Caco-2 (cell line): ENCODE data around the gene KIRREL3. TPM values are rescaled to one million over a fixed set of nuclear protein-coding genes. Genes with fewer than 3 reads are reported as not detected.

Experiments
- BruUV-seq: library from RNA; stranded (reverse); fragments of 400-500 nt; replicated peaks from 2 replicates; lab custom pipeline; 2021; lab: Mats Ljungman, UMichigan
- CTCF ChIA-PET: fragments of 300-600 bp; sonication (Branson Sonifier 250); formaldehyde crosslinking; loops from one replicate; lab custom pipeline; 2022; ENCODE audit warnings: antibody characterized with exemption; lab: Charles Lee
- POLR2A ChIA-PET: fragments of 300-600 bp; sonication (Branson Sonifier 250); formaldehyde crosslinking; loops from one replicate; lab custom pipeline; 2022; ENCODE audit warnings: antibody characterized with exemption; lab: Charles Lee
- DNase-seq, 2 experiments: peaks; one replicate each; pipeline versions ENCODE4 v3.0.0 to v3.0.0-alpha.2; 2020 to 2022
- H3K27me3 ChIP-seq: replicated peaks from 2 replicates; pipeline ENCODE4 v1.6.0; 2011; ENCODE audit warnings: low read length; ENCODE audit not compliant: control insufficient read depth, insufficient read depth
- H3K36me3 ChIP-seq: 2 replicates; pipeline ENCODE4 v1.5.1; 2011; ENCODE audit warnings: low read length; ENCODE audit not compliant: control insufficient read depth, insufficient read depth
- H3K4me1 ChIP-seq: fragments of 250-450 bp; sonication (Bioruptor Pico); 2 replicates; pipeline ENCODE4 v1.5.1; 2020; ENCODE audit warnings: mild to moderate bottlenecking
- H3K4me3 ChIP-seq: 2 replicates; pipeline ENCODE4 v1.5.1; 2011; ENCODE audit warnings: low read depth, mild to moderate bottlenecking, control low read depth, low read length
- H3K9me3 ChIP-seq: fragments of 250-450 bp; sonication (Bioruptor Pico); 2 replicates; pipeline ENCODE4 v1.5.1; 2020; ENCODE audit warnings: mild to moderate bottlenecking, moderate library complexity
- H3K27ac Mint-ChIP-seq: one replicate; pipeline ENCODE4 v1.8.0; 2022; ENCODE audit warnings: mixed read lengths; ENCODE audit not compliant: unreplicated experiment
- H3K27me3 Mint-ChIP-seq: one replicate; pipeline ENCODE4 v1.8.0; 2022; ENCODE audit warnings: mixed read lengths; ENCODE audit not compliant: insufficient read depth, unreplicated experiment
- H3K36me3 Mint-ChIP-seq: one replicate; pipeline ENCODE4 v1.8.0; 2022; ENCODE audit warnings: mild to moderate bottlenecking, mixed read lengths; ENCODE audit not compliant: insufficient read depth, unreplicated experiment
- H3K4me1 Mint-ChIP-seq: one replicate; pipeline ENCODE4 v1.8.0; 2022; ENCODE audit warnings: low read depth, mixed read lengths; ENCODE audit not compliant: unreplicated experiment
- H3K4me3 Mint-ChIP-seq: one replicate; pipeline ENCODE4 v1.8.0; 2022; ENCODE audit warnings: mild to moderate bottlenecking, moderate library complexity, mixed read lengths; ENCODE audit not compliant: unreplicated experiment
- H3K9me3 Mint-ChIP-seq: one replicate; pipeline ENCODE4 v1.8.0; 2022; ENCODE audit warnings: mixed read lengths; ENCODE audit not compliant: unreplicated experiment
- CTCF ChIP-seq, 2 experiments: fragments of 200-600 bp in 1 of 2; IDR thresholded peaks; 1 replicate in 1 of 2; 2 replicates in 1 of 2; pipeline versions ENCODE4 v1.5.1 to v1.8.0; 2011 to 2022; ENCODE audit warnings: antibody characterized with exemption in 1 of 2, control low read depth in 1 of 2, inconsistent platforms in 1 of 2, low read depth in 1 of 2, low read length in 1 of 2, mild to moderate bottlenecking in 1 of 2, moderate library complexity in 1 of 2; ENCODE audit not compliant: insufficient read depth in 1 of 2, severe bottlenecking in 1 of 2, unreplicated experiment in 1 of 2
- intact Hi-C: fragments of 100-400 bp; cut with micrococcal nuclease; formaldehyde crosslinking; loops from one replicate; pipeline ENCODE4 v1.10.0; 2022; ENCODE audit not compliant: unreplicated experiment
- total RNA-seq: library from RNA; stranded (reverse); gene quantifications from 2 replicates; pipeline ENCODE4 v1.2.3, GENCODE V29; 2022

KIRREL3 gene
- total RNA-seq, 1 experiment from 2014 or later: not detected

- Mint-ChIP-seq H3K27me3 (peaks cover 27% of the 10 kb centered on the region), H3K27ac (no peak overlapping the region), H3K9me3 (no peaks in the 10 kb centered on the region), H3K36me3 (no peaks in the 10 kb centered on the region), H3K4me1 (peaks cover 8% of the 10 kb centered on the region), H3K4me3 (no peak overlapping the region)
- no peak for DNase-seq
- ChIA-PET CTCF (interaction anchor here (1.2 kb wide), 1 partner anchor 11 kb away, joined by 3 read pairs; no protein-coding TSS in a partner anchor), POLR2A (no interaction called here)
- Histone ChIP-seq H3K9me3 (no peaks in the 10 kb centered on the region), H3K27me3 (no peaks in the 10 kb centered on the region; the same call in 1 of the 2 replicates), H3K4me1 (no peaks in the 10 kb centered on the region), H3K4me3 (no peak overlapping the region), H3K36me3 (no peaks in the 10 kb centered on the region)
- TF ChIP-seq CTCF (IDR thresholded peaks at IDR 0.05; ENCODE audit: insufficient read depth in 1 of 2, low read depth in 1 of 2, low read length in 1 of 2, severe bottlenecking in 1 of 2, unreplicated experiment in 1 of 2): no peak
- intact Hi-C loops: no loop called here
- BruUV-seq: no TSS peak
These were observed 21.7 kb downstream of the KIRREL3 start for GRCh38 chr11:126978911-126979310.

GRCh38 chr11:126978165-126978564, 22.4 kb downstream of the KIRREL3 start:
- intact Hi-C loops: no loop called here
- no peak overlapping the region for H3K4me3 Mint-ChIP-seq
- H3K9me3 Mint-ChIP-seq: no peaks in the 10 kb centered on the region
- Histone ChIP-seq H3K4me1 (no peaks in the 10 kb centered on the region), H3K9me3 (no peaks in the 10 kb centered on the region), H3K36me3 (no peaks in the 10 kb centered on the region), H3K4me3 (no peak overlapping the region), H3K27me3 (no peaks in the 10 kb centered on the region; the same call in 1 of the 2 replicates)
- DNase-seq: no peak
- no peak overlapping the region for H3K27ac Mint-ChIP-seq
- ChIA-PET POLR2A (no interaction called here), CTCF (no interaction called here)
- H3K36me3 Mint-ChIP-seq: no peaks in the 10 kb centered on the region
- BruUV-seq: no TSS peak
- H3K4me1 Mint-ChIP-seq: peaks cover 8% of the 10 kb centered on the region
- H3K27me3 Mint-ChIP-seq: peaks cover 27% of the 10 kb centered on the region
- no peak for TF ChIP-seq CTCF (IDR thresholded peaks at IDR 0.05; ENCODE audit: insufficient read depth in 1 of 2, low read depth in 1 of 2, low read length in 1 of 2, severe bottlenecking in 1 of 2, unreplicated experiment in 1 of 2)

GRCh38 chr11:126973051-126973450, 27.5 kb downstream of the KIRREL3 start:
- Histone ChIP-seq H3K27me3 (no peaks in the 10 kb centered on the region), H3K36me3 (no peaks in the 10 kb centered on the region), H3K9me3 (no peaks in the 10 kb centered on the region; the same call in 1 of the 2 replicates), H3K4me1 (no peaks in the 10 kb centered on the region), H3K4me3 (no peak overlapping the region)
- peaks cover under 1% of the 10 kb centered on the region for H3K4me1 Mint-ChIP-seq
- H3K27me3 Mint-ChIP-seq: peaks cover 21% of the 10 kb centered on the region
- H3K36me3 Mint-ChIP-seq: no peaks in the 10 kb centered on the region
- POLR2A ChIA-PET: no interaction called here
- DNase-seq: no peak
- CTCF ChIA-PET: interaction anchor here (0.7 kb wide), 1 partner anchor 513 kb away, joined by 8 read pairs; no protein-coding TSS in a partner anchor
- peaks cover 10% of the 10 kb centered on the region for H3K9me3 Mint-ChIP-seq
- intact Hi-C loops: loop anchor here (5.0 kb wide), 2 partner anchors 256 to 366 kb away; no protein-coding TSS in a partner anchor
- TF ChIP-seq CTCF (IDR thresholded peaks at IDR 0.05; ENCODE audit: insufficient read depth in 1 of 2, low read depth in 1 of 2, low read length in 1 of 2, severe bottlenecking in 1 of 2, unreplicated experiment in 1 of 2): no peak
- H3K4me3 Mint-ChIP-seq: no peak overlapping the region
- H3K27ac Mint-ChIP-seq: no peak overlapping the region
- BruUV-seq: no TSS peak
